Amygdala (tissue), 56 donors: Measurements from ENCODE around the gene CDHR2.
"Not testable (repeated sequence)": the region's sequence is repeated elsewhere in the genome, so short reads cannot be mapped to it uniquely, and the experiment has no call there.

Source experiments
- DNase-seq, 56 donors: peaks; one replicate each; lab custom pipeline; 2025; lab: John Stamatoyannopoulos, UW

The CDHR2 gene

GRCh38 chr5:176594554-176594953 is 45.4 kb downstream of the CDHR2 start:
- no peak for DNase-seq

DNA sequence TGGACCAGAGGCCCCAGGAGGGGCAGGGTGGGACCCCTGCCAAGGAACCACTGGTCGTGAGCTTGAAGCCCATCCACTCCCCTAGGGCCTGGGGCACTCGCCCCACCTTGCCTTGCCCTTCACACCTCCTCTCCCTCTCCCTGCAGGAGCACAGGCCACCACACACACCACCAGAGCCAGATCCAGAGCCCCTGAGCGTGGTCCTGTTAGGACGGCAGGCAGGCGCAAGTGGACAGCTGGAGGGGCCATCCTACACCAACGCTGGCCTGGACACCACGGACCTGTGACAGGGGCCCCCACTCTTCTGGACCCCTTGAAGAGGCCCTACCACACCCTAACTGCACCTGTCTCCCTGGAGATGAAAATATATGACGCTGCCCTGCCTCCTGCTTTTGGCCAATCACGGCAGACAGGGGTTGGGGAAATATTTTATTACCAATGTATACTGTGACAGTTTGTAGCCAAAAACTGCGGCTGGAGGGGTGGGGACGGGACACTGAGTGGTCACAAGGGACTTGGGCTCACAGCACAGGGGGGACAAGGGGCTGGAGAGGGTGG is 46.3 kb downstream of the CDHR2 start:
- DNase-seq: no peak

DNA sequence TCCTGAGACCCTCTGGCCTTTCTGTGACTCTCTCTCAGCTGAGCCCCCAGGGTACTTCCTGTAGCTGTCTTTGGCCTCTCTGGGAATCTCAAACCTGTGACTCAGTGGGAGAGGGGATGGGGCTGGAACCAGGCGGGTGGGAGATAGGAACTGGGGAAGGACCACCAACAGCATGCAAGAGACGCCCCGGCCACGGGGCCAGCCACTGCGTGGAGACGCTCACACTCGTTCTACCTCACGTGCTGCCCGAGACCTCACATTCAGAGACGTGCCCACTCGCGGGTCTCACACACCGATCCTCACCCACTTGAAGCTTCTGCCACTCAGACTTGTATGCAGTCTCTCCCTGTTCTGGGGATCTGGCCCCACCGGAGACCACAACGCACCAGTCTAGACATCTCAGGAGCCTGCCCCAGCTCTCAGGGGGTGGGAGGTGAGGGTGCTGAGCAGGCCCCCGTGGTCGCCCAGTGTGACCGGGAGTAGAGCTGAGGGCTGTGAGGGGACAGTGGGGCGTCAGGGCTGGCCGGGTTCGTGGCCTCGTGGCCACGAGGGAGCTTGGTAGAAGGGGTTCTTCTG is 47.0 kb downstream of the CDHR2 start:
- no peak for DNase-seq

DNA sequence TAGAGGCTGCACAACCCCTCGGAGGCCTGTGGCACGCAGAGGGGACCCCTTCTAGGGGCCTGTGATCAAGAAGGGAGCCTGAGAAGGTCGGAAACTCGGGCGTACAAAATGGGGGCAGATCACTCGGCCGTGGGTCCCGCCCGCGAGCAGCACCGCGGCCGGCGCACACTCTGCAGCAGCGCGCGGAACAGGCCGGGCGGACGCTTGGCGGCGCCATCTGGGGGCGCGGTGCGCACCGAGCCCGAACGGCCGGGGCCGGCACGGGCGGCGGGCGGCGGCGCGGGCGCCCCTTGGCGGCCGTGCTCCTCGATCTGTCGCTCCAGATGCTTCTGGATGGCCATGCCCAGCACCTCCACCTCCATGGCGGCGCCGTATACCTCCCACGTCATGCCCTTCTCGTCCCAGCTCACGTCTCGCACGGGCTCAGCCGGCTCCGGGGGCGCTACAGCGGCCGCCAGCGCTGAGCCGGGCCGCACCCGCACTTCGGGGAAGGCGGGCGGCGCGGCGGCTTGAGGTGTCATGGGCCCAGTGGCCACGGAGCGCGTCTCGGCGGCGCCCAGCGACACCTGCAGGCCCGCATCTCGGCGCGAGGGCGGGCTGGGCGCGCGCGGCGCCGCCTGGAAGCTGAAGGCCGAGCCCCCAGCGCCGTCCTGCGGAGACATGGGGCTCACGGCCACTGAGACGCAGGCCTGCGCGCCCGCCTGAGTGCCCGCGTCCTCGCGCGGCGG is 47.7 kb downstream of the CDHR2 start:
- DNase-seq: no peak

DNA sequence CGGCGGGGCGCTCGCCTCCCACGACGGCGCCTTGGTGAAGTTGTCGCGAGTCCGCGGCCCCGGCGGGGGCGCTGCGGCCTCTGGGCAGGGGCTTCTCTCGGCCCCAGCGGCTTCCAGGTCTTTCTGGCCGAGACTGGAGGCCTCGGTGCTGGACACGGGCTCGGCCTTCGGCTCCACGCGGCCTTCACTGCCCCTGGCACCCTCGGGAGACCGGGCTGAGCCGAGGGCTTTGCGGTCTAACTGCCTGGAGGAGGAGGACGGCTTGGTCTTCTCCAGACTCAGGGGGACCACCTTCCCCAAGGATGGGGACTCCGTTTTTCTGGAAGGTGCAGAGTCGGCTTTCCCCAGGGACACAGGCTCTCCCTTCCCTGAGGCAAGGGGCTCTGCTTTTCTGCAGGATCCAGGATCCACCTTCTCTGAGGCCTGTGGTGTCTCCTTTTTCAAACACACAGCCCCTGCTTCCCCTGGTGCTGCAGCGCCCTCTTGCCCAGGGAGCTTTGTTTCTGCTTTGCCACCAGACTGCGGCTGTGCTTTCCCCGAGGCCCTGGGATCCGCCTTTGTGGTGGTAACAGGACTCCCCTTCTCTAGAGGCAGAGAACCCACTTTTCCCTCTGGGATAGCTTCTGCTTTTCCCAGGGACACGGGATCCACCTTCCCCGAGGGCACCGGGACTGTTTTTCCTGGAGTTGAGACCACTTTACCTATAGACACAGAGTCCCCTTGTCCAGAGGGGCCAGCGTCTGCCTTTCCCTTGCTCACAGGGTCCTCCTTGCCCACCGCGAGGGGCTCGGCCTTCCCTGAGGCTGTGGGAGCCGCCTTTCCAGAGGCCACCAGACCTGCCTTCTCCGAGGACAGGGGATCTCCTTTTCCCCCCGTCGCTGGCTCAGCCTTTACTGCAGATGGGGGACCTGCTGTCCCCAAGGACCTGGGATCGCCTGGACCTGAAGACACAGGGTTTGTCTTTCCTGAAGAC is 48.6 kb downstream of the CDHR2 start:
- DNase-seq: no peak

DNA sequence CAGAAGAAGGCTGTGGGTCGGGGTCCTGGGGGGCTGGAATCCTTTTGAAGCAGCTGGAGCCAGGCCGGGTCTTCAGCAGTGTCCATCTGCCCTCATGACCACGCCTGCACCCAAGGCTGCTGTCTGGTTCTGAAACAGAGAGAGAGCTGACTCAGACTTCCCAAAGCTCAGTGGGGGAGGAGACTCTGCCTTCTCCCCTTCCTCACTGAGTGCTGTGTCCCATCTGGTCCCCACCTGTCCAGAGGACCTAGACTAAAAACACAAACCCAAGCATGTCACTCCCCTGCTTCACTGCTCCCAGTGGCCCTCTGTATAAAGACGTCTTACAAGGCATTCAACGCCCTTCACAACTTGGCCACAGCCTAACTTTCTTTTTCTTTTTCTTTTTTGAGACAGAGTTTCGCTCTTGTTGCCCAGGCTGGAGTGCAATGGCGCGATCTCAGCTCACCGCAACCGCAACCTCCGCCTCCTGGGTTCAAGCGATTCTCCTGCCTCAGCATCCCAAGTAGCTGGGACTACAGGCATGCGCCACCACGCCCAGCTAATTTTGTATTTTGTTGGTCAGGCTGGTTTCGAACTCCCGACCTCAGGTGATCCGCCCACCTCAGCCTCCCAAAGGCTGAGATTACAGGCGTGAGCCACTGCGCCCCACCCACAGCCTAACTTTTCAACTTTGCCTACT is 50.7 kb downstream of the CDHR2 start:
- not testable (repeated sequence) for DNase-seq

DNA sequence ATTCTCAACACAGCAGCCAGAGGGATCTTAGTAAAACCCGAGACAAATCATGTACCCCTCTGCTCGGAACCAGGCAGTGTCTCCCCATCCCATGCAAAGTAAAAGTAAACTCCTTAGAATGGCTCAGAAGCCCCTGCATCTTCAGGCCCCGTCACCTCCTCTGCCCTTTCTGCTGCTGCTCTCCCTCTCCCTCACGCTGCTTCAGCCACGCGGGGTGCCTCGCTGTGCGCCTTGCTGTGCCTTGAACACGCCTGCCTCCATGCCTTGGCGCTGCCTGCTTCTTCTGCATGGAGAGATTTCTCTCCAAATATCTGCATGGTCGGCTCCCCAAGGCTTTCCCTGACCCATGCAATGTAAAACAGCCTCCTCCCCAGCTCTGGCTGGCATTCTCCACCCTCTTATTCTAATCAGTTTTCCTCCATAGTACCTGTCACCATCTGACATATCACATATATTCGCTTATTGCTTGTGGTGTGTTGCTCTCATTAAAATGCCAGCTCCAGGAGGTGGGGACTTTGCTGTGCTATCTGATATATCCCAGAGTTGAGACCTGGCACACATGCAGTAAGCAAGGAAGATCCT is 52.9 kb downstream of the CDHR2 start:
- no peak for DNase-seq

DNA sequence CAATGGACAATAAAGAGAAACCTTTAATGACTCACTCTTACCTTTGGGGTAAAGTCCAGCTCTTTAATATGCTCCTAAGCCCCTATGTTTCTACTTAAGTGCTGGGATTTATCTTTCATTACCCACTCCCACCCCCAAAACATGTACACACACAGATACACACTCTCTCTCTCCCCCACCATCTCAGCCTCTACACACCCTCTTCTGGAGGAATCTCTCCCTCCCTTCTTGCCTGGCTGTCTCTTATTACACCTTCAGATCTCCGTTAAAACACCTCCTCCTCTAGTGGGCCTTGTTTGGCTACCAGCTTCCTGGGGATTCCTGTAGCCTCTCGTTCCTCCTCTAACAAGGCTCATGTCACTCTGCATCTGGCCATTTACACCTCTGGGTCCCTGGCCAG is 53.9 kb downstream of the CDHR2 start:
- DNase-seq: no peak

- no peak for DNase-seq
These were observed 56.9 kb downstream of the CDHR2 start for GRCh38 chr5:176606032-176606431.

DNA sequence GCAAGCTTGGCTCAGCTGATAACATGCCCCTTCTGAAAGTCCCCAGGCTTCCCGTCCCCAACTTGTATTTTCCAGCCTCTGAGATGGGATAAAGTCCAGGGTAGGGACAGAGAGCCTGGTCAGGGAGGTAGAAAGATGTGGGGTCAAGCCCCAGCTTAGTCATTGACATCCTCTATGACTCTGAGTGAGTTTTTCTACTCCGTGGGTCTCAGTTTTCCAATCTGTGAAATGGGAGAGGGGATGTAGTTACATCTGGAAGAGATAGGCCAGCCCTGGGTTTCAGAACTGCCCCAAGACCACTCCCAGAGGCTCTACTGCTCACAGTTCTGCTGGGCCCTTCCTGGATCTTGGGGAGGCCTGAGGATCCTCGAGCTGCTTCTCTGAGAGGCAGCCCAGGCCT is 57.7 kb downstream of the CDHR2 start:
- DNase-seq: no peak

GRCh38 chr5:176608142-176608705 is 59.1 kb downstream of the CDHR2 start:
- no peak for DNase-seq

- peak in 5 of 56 donors; percentile 18 to 49 (median 31) for DNase-seq
These were observed 60.0 kb downstream of the CDHR2 start for GRCh38 chr5:176608937-176609723.

GRCh38 chr5:176609724-176610434 is 60.7 kb downstream of the CDHR2 start, which contains the start of gene GPRIN1:
Gene GPRIN1, minus strand, starts transcription at chr5:176610156. Its CDS starts 10,322 bp downstream, at chr5:176599834.
- DNase-seq: peak in 23 of 56 donors; percentile 16 to 72 (median 39)

DNA sequence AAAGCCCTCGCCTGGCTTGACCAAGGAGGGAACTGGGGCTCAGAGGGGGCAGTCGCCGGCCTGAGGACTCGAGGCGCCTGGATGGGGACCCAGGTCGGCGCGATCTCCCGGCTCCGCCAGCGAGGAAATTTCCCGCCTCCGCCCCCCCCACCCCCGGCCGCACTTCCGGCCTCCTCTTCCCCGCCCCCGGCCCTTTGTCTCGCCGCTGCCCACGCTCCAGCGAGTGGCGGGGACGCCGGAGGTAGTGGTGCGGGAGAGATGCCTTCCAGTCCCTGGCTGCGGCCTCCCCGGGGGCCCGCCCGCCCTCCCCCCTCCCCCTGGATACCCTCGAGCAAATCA is 61.3 kb downstream of the CDHR2 start:
- no peak for DNase-seq

- DNase-seq: peak in 17 of 56 donors; percentile 6 to 60 (median 26)
These were observed 62.3 kb downstream of the CDHR2 start for GRCh38 chr5:176611435-176611834.

- DNase-seq: no peak
These were observed 62.9 kb downstream of the CDHR2 start for GRCh38 chr5:176612008-176612407.

GRCh38 chr5:176612855-176613254 is 63.7 kb downstream of the CDHR2 start:
- DNase-seq: no peak
